Sciatic nerve (tissue), 2 donors: Measurements from ENCODE around the gene BIRC2. TPM values are rescaled to one million over a fixed set of nuclear protein-coding genes. Genes with fewer than 3 reads are reported as not detected.

ENCODE experiments used
- ATAC-seq: fragments of 200-7000 bp; cut with Tn5 transposase; one replicate; pipeline ENCODE4 v1.9.1; 2020; ENCODE audit warnings: mild to moderate bottlenecking, moderate library complexity
- DNase-seq: peaks from one replicate; pipeline ENCODE4 v3.0.0-alpha.2; 2020; ENCODE audit warnings: low spot score
- intact Hi-C: fragments of 100-400 bp; cut with DNase I; formaldehyde crosslinking; loops from one replicate; pipeline ENCODE4 v1.14.2; 2022
- total RNA-seq: library from RNA; stranded (reverse); fragmentation: NEBNext Ultra II Directional; extraction: Animal tissue kit (Norgen Biotek cat#: 25700); gene quantifications from one replicate; pipeline ENCODE4 v1.2.1, GENCODE V29; 2021
- donor health status: DM: no; HTN: no; CAD: no.
- donor health status: DM: no; HTN: no; CAD: no.

BIRC2 gene
- total RNA-seq, 1 donor from 2014 or later, result 66.7 TPM

GRCh38 chr11:102420547-102420946, 73.5 kb downstream of the BIRC2 start:
- ATAC-seq (no peak), DNase-seq (no peak)
- intact Hi-C loops, result no loop called here

DNA sequence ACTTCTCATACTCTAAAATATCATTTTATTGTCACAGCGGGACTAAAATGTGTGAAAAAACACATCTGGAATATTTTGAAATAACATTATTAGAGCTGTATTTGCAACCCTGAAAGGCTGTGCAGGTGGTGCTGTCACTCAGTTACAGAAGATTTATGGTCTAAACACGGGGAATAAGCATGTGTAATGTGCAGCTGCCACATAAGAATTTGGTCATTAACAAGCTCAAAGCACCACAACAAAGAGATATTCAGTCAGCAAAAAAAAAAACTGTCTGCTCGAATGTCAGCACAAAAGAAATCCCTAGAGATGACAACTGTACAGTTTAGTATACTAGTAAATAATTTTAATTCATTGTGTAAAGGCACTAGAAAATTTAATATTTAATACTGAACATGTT, 74.2 kb downstream of the BIRC2 start:
- intact Hi-C loops, result no loop called here
- ATAC-seq (no peak), DNase-seq (no peak)

- DNase-seq, result no peak
- ATAC-seq, result peak; percentile 47
- intact Hi-C loops, result no loop called here
These were observed 76.1 kb downstream of the BIRC2 start for GRCh38 chr11:102422817-102423712.

DNA sequence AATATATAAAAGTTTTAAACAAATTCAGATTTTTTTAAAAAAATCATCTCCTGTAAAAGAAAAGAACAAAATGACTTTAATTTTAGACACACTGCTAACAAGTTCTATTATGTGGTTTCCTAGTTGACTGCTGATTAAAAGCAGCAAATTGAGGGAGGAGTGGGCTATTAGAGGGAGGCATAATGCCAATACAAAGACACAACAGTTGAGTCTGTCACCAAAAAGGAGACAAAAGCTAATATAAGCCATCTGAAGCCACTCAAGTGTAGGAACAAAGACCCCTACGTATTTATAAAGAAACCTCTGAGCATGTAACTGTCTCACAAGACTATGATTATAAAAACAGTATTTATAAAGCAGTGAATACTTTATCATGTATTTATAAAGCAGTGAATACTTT, 76.9 kb downstream of the BIRC2 start:
- DNase-seq (no peak), ATAC-seq (no peak)
- intact Hi-C loops, result no loop called here

DNA sequence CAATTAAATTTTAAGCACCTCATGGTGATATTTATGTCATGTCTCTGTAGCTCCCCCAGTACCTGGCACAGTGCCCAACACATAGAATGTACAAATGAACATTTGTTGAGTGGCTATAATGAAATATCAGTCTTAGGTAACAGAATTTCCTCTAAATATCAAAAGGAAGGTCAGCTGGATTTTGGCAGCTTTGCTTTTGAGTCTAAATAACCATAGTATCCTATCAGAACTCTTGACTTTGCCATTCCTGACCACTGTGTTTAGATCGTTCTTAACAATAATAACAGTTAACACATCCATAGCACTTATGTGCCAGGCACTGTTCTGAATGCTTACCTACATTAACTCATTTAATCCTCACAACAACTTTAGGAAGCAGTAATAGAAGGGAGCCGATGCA, 79.0 kb downstream of the BIRC2 start:
- DNase-seq (no peak), ATAC-seq (no peak)
- intact Hi-C loops, result no loop called here

- ATAC-seq (no peak), DNase-seq (no peak)
- intact Hi-C loops, result no loop called here
These were observed 79.6 kb downstream of the BIRC2 start for GRCh38 chr11:102426570-102426969.

DNA sequence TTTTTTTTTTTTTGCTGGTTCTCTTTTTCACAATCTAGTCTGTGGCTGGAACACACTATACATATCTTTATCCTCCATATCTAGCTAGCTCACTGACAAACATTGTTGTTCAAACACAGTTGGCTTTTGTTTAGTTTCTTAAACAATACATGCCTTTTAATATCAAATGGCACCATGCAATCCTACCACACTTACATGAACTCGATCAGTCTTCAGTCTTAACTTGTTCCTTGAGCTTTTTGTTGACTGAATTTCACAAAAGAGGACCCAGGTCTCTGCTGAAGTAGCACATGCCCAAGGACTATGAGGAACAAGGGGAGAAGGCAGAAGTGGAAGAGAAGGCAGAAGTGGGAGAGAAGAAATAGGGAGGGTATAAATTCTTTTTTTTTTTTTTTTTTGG, 80.1 kb downstream of the BIRC2 start:
- ATAC-seq (peak; percentile 52), DNase-seq (no peak)
- intact Hi-C loops, result no loop called here

Other genes with a start within 250 kb of the BIRC2 start
- gene YAP1, start 236.8 kb upstream of the BIRC2 start, total RNA-seq, result 112 TPM
- gene BIRC3, start 29.7 kb upstream of the BIRC2 start, total RNA-seq, result 22.3 TPM
- 191 TPM for gene TMEM123, start 105.6 kb downstream of the BIRC2 start, total RNA-seq
- gene MMP7, start 183.5 kb downstream of the BIRC2 start, total RNA-seq, result not detected